SK-N-MC (cell line): ENCODE data around the gene BST1.

ENCODE experiments used
- EZH2 ChIP-seq: fragments of 200-600 bp; sonication (generic); IDR thresholded peaks from one replicate; pipeline ENCODE4 v1.6.1; 2017; ENCODE audit warnings: antibody characterized with exemption
- FOXP2 ChIP-seq: optimal IDR thresholded peaks from 2 replicates; pipeline ENCODE3; 2011; ENCODE audit warnings: mild to moderate bottlenecking, moderate library complexity; ENCODE audit not compliant: insufficient read depth; ENCODE audit errors: extremely low read length, control extremely low read depth
- POLR2AphosphoS5 ChIP-seq: IDR thresholded peaks from 2 replicates; pipeline ENCODE4 v1.6.1; 2012; ENCODE audit warnings: mild to moderate bottlenecking, low read depth, low read length, borderline replicate concordance

GRCh38 chr4:15756361-15756861, 53.5 kb downstream of the BST1 start:
- TF ChIP-seq EZH2 = no peak
- no peak for TF ChIP-seq POLR2AphosphoS5
- no peak for TF ChIP-seq FOXP2
